ENCODE measurements around the gene FLNB.

The FLNB gene

DNA sequence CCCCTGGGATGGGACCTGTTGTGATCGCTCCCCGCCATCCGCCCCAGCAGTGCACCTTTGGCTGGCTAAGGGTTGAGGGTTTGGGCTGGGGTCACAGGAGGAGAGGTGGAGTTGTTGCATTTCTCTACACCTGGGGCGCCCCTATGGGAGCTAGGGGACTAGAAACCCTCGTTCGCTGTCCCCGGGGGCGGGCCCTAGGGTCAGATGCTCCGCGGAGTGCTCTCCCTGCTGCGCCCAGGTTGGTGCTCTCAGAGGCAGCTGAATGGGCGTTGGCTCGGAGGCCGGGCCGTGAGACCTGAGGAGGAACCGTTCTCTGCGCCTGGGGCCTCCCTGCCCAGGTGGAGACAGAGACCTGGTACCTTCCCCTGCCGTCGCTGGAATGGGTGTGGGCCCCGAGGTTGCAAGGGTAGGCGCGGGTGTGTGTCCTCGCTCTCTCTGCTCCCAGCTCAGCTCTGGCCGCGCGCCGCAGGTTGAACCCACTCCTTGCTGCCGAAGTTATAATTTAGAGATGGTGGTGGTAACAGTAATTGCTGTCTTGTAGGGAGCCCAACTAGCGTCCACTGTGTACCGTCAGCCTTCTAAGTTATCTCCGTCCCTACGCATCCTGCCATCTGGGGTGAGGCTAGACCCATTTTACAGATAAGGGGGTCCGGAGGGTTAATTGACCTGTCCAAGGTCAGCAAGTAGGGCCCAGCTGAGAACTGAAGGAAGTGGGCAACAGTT lies 965 bp downstream of the FLNB start:
- TF ChIP-seq ISL1 (CRISPR knock-in tag; IDR thresholded peaks at IDR 0.05) (no peak), ZNF565 (CRISPR knock-in tag; conservative IDR thresholded peaks at IDR 0.05; ENCODE audit: low read depth) (no peak), ZC3H10 (CRISPR knock-in tag; IDR thresholded peaks at IDR 0.05) (no peak), GLIS3 (CRISPR knock-in tag; IDR thresholded peaks at IDR 0.05) (no peak), ZNF70 (CRISPR knock-in tag; IDR thresholded peaks at IDR 0.05) (no peak)
- TF ChIP-seq, protein P1, sequence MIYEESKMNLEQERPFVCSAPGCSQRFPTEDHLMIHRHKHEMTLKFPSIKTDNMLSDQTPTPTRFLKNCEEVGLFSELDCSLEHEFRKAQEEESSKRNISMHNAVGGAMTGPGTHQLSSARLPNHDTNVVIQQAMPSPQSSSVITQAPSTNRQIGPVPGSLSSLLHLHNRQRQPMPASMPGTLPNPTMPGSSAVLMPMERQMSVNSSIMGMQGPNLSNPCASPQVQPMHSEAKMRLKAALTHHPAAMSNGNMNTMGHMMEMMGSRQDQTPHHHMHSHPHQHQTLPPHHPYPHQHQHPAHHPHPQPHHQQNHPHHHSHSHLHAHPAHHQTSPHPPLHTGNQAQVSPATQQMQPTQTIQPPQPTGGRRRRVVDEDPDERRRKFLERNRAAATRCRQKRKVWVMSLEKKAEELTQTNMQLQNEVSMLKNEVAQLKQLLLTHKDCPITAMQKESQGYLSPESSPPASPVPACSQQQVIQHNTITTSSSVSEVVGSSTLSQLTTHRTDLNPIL (CRISPR knock-in tag; IDR thresholded peaks at IDR 0.05; ENCODE audit: low read depth), result no peak
- TF ChIP-seq, protein P2, sequence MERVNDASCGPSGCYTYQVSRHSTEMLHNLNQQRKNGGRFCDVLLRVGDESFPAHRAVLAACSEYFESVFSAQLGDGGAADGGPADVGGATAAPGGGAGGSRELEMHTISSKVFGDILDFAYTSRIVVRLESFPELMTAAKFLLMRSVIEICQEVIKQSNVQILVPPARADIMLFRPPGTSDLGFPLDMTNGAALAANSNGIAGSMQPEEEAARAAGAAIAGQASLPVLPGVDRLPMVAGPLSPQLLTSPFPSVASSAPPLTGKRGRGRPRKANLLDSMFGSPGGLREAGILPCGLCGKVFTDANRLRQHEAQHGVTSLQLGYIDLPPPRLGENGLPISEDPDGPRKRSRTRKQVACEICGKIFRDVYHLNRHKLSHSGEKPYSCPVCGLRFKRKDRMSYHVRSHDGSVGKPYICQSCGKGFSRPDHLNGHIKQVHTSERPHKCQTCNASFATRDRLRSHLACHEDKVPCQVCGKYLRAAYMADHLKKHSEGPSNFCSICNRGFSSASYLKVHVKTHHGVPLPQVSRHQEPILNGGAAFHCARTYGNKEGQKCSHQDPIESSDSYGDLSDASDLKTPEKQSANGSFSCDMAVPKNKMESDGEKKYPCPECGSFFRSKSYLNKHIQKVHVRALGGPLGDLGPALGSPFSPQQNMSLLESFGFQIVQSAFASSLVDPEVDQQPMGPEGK (CRISPR knock-in tag; IDR thresholded peaks at IDR 0.05; ENCODE audit: borderline replicate concordance), result no peak
- TF ChIP-seq, protein P3, sequence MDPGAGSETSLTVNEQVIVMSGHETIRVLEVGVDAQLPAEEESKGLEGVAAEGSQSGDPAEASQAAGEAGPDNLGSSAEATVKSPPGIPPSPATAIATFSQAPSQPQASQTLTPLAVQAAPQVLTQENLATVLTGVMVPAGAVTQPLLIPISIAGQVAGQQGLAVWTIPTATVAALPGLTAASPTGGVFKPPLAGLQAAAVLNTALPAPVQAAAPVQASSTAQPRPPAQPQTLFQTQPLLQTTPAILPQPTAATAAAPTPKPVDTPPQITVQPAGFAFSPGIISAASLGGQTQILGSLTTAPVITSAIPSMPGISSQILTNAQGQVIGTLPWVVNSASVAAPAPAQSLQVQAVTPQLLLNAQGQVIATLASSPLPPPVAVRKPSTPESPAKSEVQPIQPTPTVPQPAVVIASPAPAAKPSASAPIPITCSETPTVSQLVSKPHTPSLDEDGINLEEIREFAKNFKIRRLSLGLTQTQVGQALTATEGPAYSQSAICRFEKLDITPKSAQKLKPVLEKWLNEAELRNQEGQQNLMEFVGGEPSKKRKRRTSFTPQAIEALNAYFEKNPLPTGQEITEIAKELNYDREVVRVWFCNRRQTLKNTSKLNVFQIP (CRISPR knock-in tag; IDR thresholded peaks at IDR 0.05; ENCODE audit: borderline replicate concordance, low read depth), result no peak
- ATAC-seq, result peak; percentile 28

DNA sequence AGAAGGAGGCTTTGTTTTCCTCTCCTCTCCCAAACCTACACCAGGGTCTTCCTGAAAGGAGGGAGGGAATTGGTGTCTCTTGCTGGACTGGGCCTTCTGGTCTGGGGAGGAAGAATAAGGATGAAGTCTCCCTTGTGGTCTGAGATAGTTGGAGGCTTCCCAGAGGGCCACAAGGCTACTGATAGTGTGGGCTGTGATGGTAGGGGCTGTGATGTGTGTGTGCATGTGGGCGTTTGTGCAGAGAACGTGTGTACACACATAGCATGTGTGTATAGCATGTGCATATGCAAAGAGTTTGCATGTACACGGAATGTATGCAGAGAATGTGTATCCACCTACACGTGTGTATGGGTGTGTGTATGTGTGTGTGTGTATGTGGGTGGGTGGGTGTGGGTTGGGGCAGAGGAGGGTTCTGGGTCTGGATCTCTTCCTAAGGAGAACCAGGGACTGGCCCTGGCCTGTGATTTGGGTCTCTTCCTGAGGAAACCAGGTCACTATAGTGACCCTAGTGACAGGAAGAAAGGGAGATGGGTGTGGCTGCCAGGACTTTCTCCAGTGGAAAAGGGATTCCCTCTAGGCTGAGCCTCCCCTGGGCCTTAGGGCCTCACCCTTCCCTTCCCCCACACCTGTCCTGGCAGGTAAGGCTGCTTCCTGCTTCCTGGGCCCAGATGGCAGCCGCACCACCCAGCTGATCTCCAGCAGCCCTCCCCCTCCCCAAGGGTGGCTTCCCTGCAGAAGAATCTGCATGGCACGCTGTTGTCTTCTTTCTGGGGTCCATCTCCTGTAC lies 1.7 kb downstream of the FLNB start:
- no peak for ATAC-seq
- TF ChIP-seq CSDC2 (CRISPR knock-in tag; IDR thresholded peaks at IDR 0.05) (no peak), ZFP3 (CRISPR knock-in tag; IDR thresholded peaks at IDR 0.05) (no peak), ZFP30 (CRISPR knock-in tag; IDR thresholded peaks at IDR 0.05) (no peak)
- TF ChIP-seq, protein P1 (CRISPR knock-in tag; IDR thresholded peaks at IDR 0.05; ENCODE audit: low read depth), result no peak

GRCh38 chr3:58010562-58010961 lies 2.3 kb downstream of the FLNB start:
- ATAC-seq, result no peak
- TF ChIP-seq, protein P3 (CRISPR knock-in tag; IDR thresholded peaks at IDR 0.05; ENCODE audit: borderline replicate concordance, low read depth), result no peak
- no peak for TF ChIP-seq ZC3H10 (CRISPR knock-in tag; IDR thresholded peaks at IDR 0.05)
- TF ChIP-seq ZNF8 (CRISPR knock-in tag; IDR thresholded peaks at IDR 0.05), result no peak
- no peak for TF ChIP-seq TCF4 (CRISPR knock-in tag; IDR thresholded peaks at IDR 0.05; ENCODE audit: borderline replicate concordance)
- no peak for TF ChIP-seq CSDC2 (CRISPR knock-in tag; IDR thresholded peaks at IDR 0.05)
- no peak for TF ChIP-seq ZFP3 (CRISPR knock-in tag; IDR thresholded peaks at IDR 0.05)
- TF ChIP-seq OSR1 (CRISPR knock-in tag; IDR thresholded peaks at IDR 0.05), result no peak

GRCh38 chr3:58011580-58011979 lies 3.4 kb downstream of the FLNB start:
- ATAC-seq, result no peak
- TF ChIP-seq TOX (CRISPR knock-in tag; IDR thresholded peaks at IDR 0.05; ENCODE audit: borderline replicate concordance) (no peak), ZFP3 (CRISPR knock-in tag; IDR thresholded peaks at IDR 0.05) (no peak), ZNF8 (CRISPR knock-in tag; IDR thresholded peaks at IDR 0.05) (no peak), CSDC2 (CRISPR knock-in tag; IDR thresholded peaks at IDR 0.05) (no peak), ARNTL (CRISPR knock-in tag; IDR thresholded peaks at IDR 0.05; ENCODE audit: borderline replicate concordance, low read depth) (no peak), ZNF70 (CRISPR knock-in tag; IDR thresholded peaks at IDR 0.05) (no peak), PPARA (CRISPR knock-in tag; IDR thresholded peaks at IDR 0.05; ENCODE audit: borderline replicate concordance) (no peak), ESRRG (CRISPR knock-in tag; IDR thresholded peaks at IDR 0.05) (no peak), ZFP30 (CRISPR knock-in tag; IDR thresholded peaks at IDR 0.05) (no peak), RARB (CRISPR knock-in tag; IDR thresholded peaks at IDR 0.05) (no peak), ZNF565 (CRISPR knock-in tag; conservative IDR thresholded peaks at IDR 0.05; ENCODE audit: low read depth) (no peak)
- TF ChIP-seq, protein P4, sequence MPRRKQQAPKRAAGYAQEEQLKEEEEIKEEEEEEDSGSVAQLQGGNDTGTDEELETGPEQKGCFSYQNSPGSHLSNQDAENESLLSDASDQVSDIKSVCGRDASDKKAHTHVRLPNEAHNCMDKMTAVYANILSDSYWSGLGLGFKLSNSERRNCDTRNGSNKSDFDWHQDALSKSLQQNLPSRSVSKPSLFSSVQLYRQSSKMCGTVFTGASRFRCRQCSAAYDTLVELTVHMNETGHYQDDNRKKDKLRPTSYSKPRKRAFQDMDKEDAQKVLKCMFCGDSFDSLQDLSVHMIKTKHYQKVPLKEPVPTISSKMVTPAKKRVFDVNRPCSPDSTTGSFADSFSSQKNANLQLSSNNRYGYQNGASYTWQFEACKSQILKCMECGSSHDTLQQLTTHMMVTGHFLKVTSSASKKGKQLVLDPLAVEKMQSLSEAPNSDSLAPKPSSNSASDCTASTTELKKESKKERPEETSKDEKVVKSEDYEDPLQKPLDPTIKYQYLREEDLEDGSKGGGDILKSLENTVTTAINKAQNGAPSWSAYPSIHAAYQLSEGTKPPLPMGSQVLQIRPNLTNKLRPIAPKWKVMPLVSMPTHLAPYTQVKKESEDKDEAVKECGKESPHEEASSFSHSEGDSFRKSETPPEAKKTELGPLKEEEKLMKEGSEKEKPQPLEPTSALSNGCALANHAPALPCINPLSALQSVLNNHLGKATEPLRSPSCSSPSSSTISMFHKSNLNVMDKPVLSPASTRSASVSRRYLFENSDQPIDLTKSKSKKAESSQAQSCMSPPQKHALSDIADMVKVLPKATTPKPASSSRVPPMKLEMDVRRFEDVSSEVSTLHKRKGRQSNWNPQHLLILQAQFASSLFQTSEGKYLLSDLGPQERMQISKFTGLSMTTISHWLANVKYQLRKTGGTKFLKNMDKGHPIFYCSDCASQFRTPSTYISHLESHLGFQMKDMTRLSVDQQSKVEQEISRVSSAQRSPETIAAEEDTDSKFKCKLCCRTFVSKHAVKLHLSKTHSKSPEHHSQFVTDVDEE (CRISPR knock-in tag; IDR thresholded peaks at IDR 0.05), result no peak
- TF ChIP-seq, protein P2 (CRISPR knock-in tag; IDR thresholded peaks at IDR 0.05; ENCODE audit: borderline replicate concordance), result no peak

Data from SK-N-SH treated with all-trans-retinoic acid at 6 μM for 48 hours (cell line).